HG03354 (cell line): ENCODE results near the gene TBC1D9.

Source experiments
- ATAC-seq: cut with Tn5 transposase; IDR thresholded peaks from one replicate; pipeline ENCODE4 v1.9.1; 2021; ENCODE audit warnings: mild to moderate bottlenecking; ENCODE audit not compliant: unreplicated experiment, poor library complexity, severe bottlenecking

TBC1D9 gene

DNA sequence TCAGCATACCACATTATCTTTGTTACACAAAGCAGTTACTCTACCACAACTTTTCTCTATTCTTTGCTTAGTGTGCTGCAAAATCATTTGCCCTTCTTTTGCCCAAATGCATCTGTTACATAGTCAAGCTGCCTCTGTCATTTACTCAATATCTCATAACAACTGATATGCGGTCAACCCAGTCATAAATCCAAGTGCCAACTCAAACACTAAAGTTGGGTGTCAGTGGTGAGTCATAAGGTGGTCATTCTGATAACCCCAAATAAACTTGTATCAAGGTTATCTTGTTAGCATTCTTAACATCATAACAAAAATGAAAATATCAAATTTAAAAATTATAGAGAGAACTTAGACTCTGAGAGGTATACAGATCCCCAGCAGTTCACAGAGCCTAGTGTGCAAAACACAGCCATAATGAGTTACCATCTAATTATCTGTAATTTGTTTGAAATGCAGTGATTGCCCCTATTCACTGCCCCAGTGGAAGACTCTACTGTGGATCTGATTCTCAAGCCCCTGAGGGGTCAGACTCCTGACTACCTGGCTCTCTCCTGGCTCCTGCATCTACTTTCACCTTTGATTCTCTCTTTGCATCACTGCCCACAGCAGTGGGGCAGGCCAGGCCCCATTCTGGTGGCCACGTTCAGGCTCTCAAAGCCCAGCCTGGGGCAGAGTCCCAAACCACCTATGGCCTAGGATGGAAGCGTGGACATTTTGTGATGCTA is 29.2 kb downstream of the TBC1D9 start:
- no peak for ATAC-seq

DNA sequence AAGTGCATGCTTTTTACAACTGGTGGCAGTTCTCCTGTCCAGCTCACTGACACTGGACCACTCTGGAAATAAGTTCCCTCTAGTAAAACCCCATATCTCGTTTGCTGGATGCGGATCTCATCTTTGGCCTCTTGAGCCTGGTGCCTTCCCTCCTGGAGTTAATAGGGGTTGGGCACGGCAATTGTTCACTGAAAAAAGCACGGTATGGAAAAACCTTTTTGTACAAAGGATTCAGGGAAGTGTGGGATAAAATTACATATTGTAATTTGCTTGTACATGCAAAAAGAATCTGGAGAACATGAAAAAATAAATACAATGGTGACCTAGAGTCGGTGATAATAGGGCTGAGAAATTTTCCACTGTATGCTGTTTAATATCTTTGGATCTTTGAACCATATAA is 30.6 kb downstream of the TBC1D9 start:
- ATAC-seq, result no peak

DNA sequence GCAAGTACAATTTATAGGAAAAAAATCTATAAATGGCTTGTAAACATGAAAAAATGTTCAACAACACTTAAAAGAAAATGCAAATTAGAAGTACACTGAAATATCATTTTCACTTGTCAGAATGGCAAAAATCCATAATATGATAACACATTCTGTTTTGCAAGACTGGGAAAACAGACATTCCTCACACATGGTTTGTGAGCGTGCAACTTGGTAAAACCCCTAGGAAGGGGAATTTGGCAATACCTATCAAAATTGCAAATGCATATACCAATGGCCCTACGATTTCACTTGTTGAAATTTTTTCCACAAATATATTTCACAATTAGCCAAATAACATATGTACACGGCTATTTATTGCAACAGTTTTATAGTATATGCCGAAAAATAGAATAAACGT is 31.4 kb downstream of the TBC1D9 start:
- no peak for ATAC-seq

DNA sequence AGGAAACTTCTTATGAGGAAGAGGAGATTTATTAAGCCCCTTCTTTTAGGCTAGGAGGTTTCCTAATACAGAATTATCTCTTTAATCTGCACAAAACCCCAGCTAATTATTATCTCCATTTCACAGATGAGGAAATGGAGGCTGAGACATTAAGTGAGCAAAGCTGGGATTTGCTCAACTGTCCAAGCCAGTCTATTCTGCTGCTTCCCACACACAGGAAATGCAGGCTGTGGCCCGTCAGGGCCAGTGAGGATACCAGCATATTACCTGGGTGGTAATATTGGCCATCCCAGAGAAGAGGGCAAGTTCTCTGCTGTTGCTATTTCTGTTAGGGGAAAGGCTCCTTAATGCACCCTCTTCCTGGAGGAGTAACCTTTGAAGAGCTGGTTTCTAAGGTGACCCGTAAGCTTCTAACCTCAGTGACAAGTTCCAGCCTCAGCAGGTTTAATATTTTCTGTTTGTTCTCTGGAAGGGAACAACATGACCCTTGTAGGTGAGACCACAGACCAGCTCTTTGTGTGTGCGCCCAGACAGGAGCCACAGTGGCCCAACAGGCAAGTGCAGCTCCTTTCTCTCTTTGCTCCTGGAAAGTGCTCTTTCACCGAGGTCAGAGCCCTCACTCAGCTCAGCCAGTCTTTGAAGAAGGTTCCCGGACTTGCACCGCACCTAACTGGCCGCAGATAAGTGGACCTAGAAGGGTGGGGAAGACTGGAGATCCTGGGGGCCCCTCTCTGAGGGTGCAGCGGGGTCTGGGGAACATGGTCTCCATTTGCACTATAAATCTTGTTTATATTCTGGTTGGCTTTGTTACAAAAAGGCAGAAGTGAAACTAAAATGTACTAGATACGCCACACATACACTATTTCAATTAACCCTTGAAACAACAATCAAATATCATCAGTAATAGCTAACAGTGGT is 35.5 kb downstream of the TBC1D9 start:
- peak; percentile 63 for ATAC-seq

DNA sequence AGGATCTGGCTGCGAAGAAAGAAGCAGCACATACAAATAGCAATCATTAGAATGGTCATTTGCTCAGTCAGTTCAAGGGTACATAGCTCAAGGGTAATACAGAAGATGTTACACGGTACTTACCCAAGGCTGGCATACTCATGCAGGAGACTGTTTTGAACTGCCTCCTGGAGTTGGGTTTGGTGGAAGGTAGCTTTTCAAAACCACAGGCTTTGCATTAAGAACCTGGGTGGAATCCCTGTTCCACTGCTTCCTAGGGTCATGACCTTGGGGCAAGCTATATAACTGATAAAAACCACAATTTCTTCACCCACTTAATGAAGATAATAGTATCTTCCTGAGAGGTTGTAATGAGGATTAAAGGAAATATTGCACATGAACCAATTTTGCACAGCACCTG is 36.5 kb downstream of the TBC1D9 start:
- peak; percentile 49 for ATAC-seq

DNA sequence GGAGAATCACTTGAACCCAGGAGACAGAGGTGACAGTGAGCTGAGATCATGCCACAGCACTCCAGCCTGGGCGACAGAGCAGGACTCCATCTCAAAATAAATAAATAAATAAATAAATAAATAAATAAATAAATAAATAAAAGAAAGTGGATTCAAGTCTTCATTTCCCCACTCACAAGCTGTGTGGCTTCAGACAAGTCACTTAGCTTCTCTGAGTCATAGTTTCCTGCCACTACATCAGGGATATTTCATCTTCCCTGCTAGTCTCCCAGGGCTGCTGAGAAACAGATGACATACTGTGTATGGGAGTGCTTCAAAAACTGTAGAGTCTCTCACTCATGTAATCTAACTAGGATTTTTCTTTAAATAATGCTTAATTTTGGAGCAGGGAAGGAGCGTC is 37.2 kb downstream of the TBC1D9 start:
- no peak for ATAC-seq

DNA sequence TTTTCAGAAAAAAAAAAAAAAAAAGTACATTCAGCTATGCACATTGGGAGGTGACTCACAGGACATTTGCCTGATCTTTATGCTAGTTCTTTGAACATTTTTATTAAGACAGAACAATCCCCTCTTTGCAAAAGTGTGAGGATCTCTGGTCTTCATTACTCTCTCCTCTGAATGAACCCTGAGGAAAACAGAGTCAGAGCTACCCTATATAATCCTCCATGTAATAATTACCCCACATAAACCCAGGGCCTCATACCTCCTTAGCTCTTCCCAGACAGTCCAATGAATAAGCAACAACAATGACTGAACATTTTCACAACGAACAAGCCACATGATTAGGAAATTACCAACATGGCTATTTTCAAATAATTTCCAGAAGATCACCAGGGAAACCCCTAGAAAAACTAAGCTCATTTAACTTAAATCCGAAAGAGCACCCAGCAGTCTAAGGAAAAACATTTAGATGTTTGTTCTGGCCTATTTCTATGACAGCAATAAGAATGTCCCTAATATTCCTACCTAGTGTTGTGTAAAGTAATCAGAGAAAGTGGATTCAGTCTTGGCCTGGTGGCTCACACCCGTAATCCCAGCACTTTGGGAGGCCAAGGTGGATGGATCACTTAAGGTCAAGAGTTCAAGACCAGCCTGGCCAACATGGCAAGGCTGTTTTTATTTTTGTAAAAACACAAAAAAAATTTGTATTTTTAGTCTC is 37.8 kb downstream of the TBC1D9 start:
- ATAC-seq, result no peak

DNA sequence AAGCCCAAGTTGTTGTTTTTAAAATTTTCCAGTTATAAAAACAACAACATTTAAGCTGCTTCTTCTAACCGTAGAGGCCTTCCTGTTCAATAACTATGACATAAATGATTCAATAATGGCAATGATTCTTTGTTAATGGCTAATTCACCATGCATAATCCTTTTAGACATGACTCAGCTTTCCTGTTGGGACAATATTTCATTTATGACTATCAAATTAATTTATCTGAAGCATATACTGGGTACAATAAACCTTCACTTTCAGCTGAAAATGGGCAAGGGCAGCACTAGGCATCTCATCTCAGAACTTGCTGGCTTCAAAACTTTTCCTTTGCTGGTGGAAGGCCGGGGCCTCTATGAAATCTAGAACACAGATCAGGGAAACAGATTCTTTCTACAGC is 38.9 kb downstream of the TBC1D9 start:
- no peak for ATAC-seq

DNA sequence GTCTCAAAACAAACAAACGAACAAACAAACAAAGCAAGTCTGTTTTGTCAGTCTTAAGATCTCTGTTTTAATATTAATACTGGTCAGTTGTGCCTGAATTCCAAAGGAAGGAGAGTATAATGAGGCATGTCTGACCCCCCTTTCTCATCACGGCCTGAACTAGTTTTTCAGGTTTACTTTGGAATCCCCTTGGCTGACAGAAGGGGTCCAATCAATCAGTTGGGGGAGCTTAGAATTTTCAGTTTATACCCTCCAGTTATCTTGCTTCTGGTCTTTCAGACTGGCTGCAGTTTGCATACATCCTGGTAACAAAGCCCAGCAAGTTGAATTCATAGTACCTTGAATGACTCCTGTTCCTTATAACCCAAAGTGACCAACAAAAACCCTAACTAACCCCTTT is 41.1 kb downstream of the TBC1D9 start:
- no peak for ATAC-seq

DNA sequence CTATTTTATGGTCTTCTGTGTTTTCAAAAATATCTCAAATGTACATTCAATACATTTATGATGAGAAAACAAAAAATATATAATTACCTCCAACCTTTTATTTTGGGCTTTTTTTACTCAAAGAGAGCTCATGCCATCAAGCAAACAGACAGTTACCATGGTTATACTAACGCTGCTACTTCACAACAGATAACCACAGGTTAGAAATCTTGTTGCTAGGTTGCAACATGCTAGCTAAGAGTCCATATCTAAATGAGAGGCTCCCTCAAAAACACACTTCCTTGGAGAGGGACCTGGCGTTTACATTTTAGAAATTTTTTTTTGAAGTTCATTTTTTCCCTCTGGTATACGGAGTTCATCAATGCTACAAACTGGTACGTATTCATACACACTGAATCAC is 44.3 kb downstream of the TBC1D9 start:
- no peak for ATAC-seq

DNA sequence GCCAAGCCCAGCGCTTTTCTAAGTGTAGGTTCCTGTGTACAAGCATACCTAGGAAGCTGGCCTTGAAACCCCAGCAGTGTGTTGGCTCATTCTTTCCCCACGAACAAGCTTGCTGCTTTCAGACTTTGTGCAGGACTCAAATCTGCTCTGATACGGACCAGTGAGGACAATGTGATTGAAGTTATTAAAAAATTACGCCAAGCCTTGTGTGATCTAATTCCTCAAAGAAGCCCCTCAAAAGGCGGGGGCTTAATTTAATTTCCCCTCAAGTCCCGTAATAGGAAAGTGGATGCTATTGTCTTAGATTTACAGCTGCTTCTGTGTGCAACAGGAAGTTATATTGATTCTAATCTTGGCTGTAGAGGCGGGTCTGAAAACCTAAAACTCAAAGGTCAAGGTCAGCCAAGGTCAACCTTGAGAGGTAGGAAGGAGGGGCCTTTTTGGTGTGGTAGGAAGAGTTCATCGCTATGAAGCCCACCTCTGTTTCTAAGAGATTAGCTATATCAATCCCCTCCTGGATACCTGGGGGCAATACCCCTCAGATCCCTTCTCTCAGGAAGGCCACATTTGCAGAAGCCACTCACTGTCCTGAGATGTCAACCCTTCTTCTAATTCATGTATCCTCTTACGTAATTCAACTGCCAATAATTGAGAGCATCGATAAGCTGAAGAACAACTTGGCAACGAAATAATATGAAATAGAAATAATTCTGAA is 45.1 kb downstream of the TBC1D9 start:
- ATAC-seq, result no peak

DNA sequence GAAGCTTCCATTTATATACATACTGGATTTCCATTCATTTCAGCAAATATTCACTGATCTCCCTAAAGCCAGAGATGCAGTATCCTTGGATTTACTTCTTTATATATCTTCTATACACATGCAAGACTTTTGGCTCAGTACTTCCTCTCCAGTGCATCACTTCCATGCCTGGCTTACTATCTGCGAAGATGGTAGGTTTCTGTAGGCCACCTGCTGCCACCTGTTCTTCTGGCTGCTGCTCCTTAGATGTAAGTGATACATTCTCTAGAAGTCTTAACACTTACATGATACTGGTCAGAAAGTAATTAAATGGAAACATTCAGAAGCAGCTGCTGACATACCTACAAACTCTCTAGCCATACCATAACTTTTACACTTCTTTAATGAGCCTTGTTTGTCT is 48.9 kb downstream of the TBC1D9 start:
- ATAC-seq, result peak; percentile 63

DNA sequence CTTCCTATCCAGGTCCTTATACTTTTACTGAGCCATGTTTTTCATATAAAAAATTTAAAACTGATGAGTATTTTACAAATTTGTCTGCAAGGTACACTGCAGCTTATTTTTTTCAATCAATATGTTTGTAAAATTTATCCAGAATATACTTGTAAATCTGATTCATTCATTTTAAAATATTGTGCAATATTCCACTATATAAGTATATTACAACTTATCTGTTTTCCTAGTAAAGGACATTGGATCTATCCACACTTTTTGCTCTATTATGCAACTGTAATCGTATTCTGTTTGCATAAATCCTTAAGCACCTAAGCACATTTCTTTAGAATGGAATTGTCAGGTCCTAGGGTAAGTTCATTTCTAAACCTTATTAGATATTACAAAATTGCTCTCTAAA is 49.5 kb downstream of the TBC1D9 start:
- no peak for ATAC-seq

DNA sequence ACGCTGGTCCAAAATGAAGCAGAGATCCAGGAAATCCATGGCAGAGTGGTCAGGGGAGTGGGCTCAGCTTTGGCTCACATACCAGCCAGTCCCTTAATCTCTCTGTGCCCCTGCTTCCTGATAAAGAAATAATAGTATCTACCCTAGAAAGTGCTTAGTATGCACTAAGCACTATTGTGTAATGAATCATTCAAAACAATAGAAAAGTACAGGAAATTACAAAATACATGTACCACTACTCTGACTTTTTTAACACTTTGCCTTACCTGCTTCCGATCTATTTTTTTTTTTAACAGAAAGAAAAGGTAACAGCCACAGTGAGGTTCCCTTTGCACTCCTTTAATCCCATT is 49.9 kb downstream of the TBC1D9 start:
- ATAC-seq, result no peak

DNA sequence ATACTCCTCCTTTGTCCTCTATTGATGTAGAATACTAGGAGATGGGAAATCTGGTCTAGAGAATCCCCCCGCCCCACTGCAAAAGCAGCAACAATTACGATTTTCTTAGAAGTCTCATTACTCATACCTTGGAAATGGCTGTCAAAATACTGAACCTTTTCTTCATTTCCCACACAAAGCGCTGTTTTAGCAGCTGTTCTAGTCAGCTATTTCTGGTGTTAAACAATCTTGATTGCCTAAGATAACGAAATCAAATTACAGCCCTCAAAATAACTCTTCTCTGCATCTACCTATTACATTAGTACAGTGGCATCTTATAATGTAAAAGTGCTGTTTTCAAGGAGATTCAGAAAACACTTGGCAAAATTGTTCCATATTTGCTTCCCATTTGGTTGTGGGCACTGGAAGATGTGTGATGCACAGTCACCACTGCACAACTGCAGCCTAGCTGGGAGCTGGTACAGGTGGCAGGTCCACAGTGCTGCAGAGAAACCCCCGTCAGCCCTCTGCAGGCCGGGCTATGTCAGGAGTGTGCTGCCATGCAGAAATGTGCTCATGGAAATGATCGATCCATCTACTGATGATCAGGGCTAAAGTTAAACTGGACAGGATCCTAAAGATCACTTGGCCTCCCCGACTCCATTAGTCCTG is 50.4 kb downstream of the TBC1D9 start:
- ATAC-seq, result no peak

DNA sequence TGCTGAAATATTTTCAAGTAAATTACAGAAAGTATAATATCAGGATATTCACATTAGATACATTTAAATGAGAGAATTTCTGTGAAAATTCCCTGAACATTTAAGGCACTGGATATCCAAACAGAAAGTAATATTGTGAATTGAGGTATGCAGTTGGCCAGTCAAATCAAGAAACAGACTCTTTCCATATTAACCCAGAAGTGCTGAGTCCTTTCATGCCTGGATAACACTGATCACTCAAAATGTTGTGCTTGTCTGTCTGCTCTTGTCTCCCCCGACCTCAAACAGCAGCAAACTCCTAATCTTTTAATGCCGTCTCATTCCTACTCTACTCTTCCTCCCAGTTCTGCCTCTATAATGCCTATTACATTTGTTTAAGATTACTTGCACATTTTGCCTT is 51.2 kb downstream of the TBC1D9 start:
- peak; percentile 65 for ATAC-seq

DNA sequence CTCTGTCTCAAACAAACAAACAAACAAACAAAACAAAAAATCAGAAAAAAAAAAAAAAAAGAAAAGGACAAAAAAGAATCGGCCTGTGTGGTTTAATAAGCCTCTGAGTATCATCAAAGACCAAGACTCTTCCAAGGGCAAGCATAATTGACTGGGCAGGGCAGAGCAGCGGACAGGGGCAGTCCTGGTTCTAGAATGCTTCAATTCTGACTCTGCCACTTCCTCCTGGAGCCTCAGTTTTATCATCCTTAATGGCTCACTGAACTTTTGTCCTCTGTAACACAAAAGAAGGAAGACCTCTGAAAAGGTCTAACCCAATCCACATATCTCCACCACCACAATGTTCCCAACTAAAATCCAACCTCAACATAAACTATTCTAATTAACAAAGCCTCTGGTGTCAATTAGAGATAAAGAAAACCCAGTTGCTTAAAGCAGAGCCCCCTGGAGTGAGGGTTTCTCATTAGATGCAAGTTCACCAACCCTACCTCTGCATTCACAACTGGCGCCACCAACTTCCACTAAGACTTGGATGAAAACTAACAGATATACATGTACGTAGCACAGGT is 51.7 kb downstream of the TBC1D9 start:
- ATAC-seq, result peak; percentile 37

DNA sequence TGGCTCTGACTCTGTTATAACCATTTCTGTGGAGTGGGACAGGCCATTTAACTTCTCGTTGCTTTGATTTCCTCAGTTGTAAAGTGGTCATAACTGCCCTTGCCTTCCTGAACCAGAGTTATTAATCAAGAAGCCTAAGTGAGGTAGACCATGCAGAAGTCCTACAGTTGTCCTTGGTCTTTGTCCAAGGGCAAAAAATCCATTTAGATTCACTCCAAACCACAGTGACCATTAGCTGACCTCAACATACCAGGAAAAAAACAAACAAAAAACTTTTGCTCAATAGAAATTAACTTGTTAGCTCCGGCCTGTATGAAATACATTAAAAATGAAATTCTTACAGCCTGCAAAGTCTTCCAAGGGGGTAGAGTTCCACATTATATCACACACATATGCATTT is 52.7 kb downstream of the TBC1D9 start:
- ATAC-seq, result no peak

DNA sequence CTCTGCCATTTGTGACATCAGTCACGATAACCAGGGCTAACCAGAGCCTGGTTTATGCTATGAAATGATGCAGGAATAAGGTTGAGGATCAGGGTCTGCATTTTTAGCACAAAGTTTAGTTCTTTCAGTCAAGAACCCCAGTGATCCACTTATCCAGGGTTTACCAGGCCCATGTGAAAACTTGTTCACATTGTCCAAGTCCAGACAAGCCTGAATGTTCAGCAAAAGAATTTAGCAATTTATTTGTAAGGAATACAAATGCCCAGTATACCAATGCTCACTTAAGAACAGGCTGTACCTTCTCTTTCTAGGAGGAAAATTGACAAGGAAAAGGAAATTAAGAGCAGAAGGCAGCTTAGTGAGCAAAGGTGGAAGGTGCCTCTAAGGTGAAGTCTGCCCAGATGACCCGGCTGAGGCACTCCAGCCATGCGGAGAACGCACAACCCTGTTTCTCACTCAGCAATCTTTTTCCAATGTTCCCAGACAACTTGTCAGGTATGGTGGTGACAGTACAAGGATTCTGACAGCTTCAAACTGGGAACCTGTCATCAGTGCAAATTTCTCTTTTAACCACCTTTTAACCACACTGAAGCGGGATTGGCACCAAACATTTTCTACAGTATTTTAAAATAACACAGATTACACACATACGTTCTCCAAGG is 54.0 kb downstream of the TBC1D9 start:
- ATAC-seq, result no peak
